Ammon's horn (tissue), 1 donor: Measurements from ENCODE around the gene STX8.
A peak's percentile ranks its signal among the peaks of the same experiment; 100 is the strongest.
"Not testable (repeated sequence)": the region's sequence is repeated elsewhere in the genome, so short reads cannot be mapped to it uniquely, and the experiment has no call there.

Experiments
- DNase-seq: peaks from one replicate; pipeline ENCODE4 v3.0.0-alpha.2; 2016; ENCODE audit warnings: low spot score

The STX8 gene

DNA sequence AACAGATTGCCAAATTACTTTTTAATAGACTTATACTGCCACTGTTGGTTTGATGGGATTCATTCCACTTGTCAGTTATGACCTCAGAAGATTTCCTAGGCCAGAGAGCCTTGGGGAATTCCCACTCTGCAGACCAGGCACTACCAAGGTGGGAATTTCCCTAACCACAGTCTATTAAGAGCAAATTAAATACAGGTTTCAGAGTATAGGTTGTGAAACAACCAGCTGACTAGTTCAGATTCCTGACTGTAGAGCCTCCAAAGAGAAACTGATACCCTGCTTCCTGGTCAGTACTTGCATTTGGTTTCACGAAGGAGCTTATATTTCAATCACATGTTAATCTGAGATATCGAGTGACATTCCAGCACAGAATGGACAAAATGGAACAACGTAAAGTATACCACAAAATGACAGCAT is 186.5 kb downstream of the STX8 start:
- DNase-seq, result no peak

DNA sequence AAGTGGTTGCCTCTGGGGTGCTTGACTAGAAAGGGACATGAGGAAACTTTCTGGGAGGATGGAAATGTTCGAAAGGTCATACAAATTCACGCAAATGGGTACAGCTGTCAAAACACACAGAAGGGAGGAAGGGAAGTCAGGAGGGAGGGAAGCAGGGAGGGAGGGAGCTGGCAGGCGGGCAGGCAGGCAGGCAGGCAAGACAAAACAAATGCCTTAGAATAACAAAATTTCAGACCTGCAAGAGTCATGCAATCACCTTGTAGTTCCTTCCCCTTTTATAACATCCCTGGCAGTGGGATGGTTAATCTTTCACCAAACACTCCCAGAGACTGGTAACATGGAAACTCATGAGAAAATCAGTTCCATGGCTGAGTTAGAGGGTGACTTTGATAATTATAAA is 189.2 kb downstream of the STX8 start:
- no peak for DNase-seq

DNA sequence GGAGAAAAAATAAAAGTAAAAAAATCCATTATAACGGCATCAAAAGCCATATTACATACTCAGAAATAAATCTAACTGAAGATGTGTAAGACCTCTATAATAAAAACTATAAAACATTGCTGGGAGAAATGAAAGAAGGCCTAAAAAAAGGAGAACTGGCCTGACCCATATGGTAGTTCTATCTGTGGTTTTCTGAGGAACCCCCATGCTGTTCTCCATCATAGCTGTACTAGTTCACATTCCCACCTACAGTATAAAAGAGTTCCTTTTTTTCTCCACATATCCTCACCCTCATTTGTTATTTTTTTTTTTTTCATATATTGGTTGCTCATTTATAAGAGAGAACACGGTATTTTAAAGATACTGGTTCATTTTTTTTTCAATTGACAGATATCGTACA is 191.8 kb downstream of the STX8 start:
- no peak for DNase-seq

DNA sequence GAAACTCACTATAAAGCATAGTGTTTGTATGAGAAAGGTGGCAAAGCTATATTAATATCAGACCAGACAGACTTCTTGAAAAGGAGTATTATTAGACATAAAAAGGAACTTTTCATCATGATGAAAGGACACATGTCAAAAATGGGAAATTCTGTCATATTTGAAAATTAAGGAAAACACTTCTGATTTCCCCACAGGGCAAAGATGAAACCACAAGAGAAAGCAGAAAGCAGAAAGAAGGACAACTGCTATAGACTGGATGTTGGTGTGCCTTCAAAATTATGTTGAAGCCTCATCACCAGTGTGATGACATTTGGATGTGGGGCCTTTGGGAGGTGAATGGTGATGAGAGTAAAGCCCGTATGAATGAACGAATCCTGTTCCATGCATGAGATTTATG is 193.0 kb downstream of the STX8 start:
- no peak for DNase-seq

DNA sequence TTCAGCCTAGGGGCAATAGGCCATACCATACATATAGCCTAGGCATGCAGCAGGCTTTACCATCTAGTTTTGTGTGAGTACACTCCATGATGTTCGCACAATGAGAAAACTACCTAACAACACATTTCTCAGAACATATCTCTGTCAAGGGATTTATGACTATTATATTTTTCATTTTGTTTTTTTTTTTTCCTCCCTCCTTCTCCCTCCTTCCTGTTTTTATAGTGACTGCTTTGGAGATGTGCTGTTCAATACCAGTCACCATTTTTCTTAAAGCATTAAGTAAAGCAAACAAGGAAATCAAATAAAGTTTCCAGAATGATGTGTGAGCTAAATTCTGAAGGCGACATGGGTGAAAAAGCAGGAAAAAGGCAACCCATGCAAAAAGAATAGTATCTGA is 194.6 kb downstream of the STX8 start:
- no peak for DNase-seq

DNA sequence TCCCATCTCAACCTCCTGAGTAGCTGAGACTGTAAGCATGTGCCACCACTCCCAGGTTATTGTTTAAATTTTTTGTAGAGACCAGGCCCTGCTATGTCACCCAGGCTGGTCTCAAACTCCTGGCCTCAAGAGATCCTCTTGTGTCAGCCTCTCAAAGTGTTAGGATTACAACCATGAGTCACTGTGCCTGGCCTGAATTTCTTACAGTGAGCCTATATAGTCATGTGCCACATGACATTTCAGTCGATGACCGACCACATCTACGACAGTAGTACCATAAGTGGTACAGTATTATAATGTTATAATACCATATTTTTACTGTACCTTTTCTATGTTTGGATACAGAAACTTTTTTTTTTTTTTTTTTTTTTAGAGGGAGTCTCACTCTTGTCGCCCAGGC is 195.3 kb downstream of the STX8 start:
- no peak for DNase-seq

DNA sequence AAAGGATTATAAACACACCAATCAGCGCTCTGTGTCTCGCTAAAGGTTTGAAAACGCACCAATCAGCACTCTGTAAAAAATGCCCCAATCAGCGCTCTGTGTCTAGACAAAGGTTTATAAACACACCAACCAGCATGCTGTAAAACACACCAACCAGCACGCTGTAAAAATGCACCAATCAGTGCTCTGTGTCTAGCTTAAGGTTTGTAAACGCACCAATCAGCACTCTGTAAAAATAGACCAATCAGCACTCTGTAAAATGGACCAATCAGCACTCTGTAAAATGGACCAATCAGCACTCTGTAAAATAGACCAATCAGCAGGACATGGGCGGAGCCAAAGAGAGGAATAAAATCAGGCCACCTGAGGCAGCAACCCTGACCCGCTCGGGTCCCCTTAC is 199.4 kb downstream of the STX8 start:
- DNase-seq, result not testable (repeated sequence)

DNA sequence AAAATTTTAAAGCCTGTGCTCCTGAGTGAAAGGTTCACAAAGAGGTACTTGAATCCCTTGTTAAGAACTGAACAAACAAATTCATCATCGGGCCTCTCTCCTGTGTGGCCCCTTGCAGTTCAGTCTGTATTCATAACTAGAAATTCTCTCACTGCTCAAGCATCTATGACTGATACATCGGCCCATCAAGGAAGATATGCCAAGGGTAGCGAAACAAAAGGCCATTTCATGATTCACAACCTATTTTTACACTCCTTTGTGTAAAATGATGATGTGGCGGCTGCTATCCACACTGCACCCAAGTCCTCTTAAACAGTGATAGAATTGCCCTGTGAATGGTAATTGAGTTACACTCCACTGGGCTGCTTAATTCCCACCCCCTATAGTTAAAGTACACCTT is 204.6 kb downstream of the STX8 start:
- DNase-seq, result no peak

DNA sequence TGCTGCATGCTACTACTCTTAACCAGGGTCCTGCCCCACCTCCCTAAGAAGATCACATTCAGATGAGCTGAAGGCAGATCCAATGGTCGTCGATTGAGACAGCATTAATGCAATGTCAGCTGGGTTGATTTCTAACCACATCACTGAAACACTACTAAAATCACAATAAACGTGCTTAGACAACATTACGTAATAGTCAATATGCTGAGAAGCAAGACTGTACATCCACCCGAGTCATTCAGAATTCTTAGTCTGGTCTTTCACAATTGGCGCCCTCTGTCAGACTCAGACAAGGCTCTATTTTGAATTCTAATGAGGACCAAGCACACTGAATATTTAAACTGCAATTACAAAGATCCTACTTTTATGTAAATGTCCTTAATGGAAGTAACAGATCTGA is 205.2 kb downstream of the STX8 start:
- DNase-seq, result no peak

DNA sequence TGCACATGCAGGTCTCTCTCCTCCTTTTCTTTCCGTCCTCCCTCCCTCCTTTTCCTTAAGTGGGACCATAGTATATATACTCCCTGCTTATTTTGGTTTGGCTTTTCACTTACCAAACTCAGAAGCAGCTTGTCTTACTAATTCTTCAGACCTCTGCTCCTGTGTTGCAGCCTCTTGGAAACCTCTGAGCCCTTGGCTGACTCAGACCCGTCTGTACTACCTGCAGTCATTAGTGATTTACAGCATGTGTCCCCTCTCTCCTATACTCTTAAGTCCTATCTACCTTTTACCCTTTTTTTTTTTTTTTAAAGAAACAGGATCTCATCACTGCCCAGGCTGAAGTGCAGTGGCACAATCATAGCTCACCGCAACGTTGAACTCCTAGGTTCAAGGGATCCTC is 207.0 kb downstream of the STX8 start:
- DNase-seq, result no peak

DNA sequence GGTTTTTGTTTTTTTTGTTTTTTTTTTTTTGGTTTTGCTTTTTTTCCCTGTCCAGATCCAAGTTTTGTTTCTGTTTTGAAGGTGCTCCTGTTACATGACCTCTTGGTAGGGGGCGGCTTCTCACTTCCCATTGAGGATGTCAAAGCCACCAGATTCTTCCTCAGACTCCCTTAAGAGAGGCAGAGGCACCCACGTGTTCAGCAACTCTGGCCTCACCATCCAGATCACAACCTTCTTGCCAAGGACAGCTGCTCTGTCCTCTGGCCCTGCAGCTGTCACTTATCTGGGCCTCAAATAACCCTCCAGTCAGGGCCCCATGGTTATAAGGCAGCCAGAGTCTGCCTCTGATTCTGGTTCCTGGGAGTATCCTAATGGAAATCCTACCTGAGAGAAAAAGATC is 208.5 kb downstream of the STX8 start:
- peak; percentile 28 for DNase-seq

DNA sequence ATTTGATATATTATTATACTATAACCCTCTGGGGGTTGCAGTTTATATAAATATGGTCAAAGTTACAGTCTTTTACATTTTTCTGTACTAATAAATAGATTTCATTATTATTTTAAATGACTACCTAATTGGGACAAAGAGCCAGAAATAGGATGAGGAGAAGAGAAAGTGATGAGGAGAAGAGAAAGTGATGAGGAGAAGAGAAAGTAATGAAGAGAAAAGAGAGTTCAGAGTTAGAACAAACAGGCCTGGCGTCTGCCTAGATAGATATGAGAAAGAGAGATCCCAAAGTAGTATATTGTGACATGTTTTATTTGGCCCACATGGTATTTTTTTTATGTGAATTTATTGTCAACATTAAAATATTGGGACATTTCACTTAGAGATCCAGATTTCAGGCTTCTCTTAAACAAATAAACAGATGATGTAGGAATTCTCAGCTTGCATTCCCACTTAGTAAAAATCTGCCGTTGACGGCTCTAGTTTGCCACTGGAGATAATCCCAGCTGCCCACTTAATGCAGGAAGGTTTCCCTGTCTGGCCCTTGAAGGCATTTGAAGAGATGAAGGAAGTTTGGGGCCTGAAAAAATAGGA is 210.7 kb downstream of the STX8 start:
- no peak for DNase-seq

DNA sequence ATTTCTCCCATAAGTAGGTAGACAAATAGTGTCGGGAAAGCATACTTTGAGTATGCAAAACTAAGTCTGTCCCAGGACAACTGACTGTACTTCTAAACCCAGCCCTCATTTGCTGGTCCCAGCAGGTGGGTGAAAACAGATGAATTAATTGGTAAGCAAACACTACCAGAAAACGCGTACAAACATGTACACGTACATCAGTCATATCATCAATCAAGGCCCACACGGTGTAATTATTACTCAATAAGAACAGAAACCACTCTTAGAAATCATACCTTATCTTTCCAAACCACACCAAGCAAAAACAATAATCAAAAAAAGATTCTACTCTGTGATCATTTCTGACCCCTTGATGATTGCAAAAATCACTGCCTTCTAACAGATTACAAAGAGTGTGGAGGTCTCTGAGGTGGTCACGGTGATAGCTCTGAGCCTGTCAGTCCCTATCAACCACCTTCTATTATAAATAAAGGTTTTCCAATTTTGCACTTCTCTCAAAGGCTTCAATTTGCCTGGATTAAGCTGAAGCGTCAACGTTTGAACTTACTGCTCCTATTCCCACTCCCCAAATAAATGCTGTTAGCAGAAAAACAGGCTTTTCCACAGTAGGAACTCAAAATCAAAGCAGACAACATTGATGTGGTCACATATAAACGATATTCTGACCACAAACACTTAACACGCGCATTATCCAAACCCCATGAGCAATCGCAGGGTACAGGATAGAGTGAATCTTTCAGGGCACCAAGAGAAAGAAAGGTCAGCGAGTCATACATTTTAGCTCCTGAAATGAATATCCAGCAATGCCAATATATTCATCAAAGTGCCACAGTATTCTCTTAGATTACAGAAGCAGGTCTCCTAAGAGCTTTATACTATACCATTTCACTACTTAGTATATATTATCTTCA is 211.9 kb downstream of the STX8 start:
- DNase-seq, result no peak

DNA sequence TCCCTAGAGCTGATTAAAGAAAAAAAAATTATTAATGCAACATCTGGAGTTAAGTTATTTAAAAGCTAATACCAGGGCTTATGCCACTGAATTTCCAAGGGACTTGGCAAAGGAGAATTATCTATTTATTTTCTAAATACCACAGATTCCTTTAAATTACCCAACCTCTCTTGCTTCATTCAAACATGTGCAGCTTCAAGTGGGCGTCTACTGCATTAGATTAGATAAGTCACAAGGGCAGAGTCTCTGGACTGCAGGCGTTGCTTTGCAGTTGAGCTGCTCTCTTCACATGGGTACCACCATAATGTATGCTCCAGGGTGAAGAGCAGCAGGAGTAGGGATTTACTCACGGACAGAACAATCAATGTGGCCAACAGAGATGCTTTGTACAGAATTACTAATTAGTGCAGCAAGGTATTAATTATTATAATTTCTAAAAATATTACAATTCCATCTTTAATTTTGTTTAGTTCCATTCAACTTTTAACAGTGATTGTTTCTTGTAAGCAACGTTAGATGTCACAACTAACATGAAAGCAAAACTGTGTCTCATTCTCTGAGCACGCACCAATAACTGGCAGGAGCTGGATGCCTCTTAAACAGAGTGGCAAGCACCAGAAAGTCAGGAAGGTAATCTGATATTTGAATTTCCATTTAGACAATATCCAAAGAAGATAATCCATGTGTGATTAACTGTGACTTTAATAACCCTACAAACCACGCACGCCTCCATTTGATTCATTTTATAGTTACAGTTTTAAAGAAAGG is 214.2 kb downstream of the STX8 start:
- no peak for DNase-seq

DNA sequence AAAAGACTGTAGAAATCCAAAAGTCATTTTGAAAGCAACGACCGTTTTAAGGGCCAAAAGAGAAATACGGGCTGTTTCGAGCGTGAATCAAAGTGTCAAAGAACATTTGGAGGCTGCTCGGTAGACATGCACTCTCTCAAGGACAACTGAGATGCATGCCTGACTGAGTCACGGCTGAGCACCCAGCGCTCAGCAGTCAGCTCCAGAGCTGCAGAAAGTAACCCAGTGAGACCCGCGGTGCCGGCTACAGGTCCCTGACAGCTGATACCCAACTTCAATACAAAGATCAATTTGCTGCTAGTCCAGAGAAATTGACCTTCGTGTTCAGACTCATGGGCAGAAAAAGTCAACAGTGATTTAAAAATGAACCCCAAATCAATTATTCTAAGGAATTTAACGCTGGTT is 214.9 kb downstream of the STX8 start:
- DNase-seq, result no peak

DNA sequence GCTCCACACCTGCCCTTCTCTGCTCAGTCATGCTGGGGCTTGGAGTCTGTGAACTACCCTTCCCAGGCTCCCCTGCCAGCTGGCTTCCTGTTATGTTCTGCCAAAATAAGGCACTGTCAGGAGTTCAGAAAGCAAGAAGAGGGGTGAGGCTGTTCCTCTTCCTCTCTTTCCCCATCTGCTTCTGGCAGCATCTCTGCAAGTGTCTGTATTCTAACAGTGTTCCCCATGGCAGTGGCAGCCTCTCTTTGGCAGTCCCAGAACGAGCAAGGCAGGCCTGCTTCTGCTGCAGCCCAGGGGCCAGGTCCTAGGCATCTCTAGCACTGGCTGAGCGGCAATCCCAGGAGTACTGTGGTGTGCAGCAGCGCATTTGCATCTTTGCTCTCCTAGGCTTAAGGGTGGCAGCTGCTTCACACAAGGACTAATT is 219.1 kb downstream of the STX8 start:
- DNase-seq, result peak; percentile 85

DNA sequence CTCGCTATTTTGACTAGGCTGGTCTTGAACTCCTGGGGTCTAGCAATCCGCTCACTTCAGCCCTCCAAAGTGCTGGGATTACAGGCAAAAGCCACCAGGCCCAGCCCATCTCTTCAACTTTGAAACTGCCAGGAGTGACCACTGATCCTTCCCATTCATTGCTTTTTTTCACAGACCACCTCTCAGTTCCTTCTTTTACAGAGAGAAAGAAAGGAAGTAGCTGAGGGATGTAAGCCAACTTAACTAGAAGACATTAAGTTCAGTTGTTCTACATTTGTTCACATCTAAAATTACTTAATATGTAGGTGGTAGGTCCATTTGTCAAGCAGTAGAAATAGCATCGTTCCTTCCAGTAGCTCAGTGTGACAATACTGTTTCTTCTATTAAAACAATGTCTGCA is 219.8 kb downstream of the STX8 start:
- peak; percentile 12 for DNase-seq

DNA sequence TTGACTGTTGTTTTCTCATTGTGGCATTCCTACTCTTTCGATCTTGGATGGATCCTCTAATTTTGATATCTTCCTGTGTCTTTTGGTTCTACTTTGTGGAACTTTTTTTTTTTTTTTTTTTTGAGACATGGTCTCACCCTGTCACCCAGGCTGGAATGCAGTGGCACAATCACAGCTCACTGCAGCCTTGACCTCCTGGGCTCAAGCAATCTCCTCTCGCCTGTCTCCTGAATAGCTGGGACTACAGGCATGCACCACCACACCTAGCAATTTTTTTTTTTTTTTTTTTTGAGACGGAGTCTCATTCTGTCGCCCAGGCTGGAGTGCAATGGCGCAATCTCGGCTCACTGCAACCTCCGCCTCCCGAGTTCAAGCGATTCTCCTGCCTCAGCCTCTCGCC is 220.4 kb downstream of the STX8 start:
- not testable (repeated sequence) for DNase-seq

DNA sequence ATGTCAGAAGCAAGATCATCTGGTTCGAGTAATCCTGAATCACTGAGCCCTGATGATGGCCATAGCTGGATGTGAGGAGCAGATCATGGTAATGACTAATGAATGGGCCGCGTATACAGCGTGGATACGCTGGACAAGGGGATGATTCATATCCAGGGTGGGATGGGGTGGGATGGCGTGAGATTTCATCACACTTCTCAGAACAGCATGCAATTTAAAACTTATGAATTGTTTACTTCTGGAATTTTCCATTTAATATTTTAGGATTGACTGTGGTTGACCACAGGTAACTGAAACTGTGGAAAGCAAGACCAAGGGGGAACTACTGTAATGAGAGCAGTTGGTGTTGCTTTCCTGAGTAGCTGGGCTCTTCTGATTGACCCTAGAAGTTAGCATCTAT is 225.5 kb downstream of the STX8 start:
- no peak for DNase-seq

DNA sequence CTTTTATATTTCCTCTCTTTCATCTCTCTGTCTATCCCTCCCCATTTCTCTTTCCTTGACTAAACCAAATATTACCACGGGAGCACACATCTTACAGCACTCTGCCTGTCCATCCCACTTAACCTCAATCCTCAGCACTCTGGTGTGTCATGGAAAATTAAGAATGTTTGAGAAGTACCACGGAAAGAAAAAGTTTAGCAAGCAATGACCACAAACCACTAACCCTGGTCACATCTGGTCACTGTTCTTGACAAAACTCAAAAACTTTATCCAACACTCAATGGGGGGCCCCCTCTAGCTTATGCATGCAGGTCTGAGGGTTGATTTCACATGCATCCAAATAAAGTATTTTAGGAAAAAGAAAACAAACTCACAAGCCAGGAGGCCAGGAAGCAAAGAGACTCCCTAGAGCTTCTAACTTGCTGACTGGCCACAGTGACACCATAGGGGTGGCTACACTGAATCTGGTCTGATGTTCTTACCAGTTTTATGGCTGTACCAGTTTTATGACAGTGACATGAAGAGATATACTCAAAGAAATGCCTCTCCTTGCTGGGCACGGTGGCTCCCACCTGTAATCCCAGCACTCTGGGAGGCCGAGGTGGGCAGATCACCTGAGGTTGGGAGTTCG is 229.2 kb downstream of the STX8 start:
- DNase-seq, result no peak

DNA sequence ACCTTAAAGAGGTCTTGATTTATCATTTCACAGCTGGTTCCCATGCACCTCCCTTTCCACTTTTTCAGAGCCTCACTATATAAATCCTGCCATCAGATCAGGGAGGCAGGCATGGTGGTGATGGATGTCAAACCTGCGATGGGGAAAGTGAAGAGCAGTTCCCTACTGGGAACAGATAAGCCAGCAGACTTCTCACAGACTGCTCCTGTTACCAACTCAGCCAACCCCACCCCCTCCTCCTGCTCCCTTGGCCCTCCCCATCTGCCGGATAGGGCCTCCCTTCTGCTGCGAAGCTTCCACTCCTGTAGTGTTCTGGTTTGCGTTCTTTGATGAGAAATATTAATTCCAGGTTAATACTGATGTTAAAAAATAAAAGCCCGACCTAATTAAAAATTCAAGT is 232.1 kb downstream of the STX8 start:
- DNase-seq, result peak; percentile 8

DNA sequence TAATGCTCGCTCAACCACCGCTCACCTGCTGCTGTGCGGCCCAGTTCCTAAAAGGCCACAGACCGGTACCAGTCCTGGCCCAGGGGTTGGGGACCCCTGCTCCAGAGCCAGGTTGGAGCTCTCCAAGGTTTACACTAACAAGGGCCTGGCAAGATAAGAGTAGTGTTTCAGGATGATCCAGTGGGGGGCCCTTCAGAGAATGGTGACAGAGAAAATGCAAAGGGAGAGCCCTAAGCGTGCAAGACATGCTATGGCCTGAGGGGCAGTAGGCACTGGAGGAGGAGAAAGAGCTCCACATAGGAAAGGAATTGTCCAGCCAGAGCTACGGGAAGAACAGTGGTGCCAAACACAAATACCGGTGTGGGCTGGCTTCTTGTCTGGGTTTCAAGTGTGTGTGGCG is 233.4 kb downstream of the STX8 start:
- no peak for DNase-seq

DNA sequence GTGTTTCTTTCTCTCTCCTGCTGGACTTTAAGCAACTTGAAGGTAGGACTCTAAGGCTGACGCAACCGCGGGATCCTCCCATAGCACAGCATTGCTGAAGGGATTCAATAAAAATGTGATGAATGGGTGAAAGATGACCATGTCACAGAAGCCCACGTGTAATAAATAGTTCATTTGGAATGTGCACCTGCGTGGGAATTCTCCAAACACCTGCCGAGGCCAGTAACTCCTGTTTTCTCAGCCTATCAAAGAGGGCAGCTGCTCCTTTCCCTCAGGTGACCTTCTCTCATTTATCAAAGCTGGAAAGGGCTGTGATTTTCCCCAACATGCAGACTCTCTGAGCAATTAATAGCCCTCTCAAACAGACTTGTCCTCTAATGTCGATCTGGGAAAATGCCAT is 235.7 kb downstream of the STX8 start:
- DNase-seq, result no peak
